SKM-1 (cell line): ENCODE measurements around the gene FAHD1.
A peak's percentile ranks its signal among the peaks of the same experiment; 100 is the strongest.
"Not testable (repeated sequence)": the region's sequence is repeated elsewhere in the genome, so short reads cannot be mapped to it uniquely, and the experiment has no call there.

Experiments used
- DNase-seq: peaks from one replicate; lab custom pipeline; 2025; ENCODE audit not compliant: unreplicated experiment; lab: John Stamatoyannopoulos, UW

Gene FAHD1

GRCh38 chr16:1834096-1834495 is 7.1 kb downstream of the FAHD1 start:
- DNase-seq = no peak

- no peak for DNase-seq
Observed at GRCh38 chr16:1839554-1839953, 12.5 kb downstream of the FAHD1 start.

- DNase-seq = no peak
Observed at GRCh38 chr16:1845985-1846384, 19.0 kb downstream of the FAHD1 start.

GRCh38 chr16:1846416-1846815 is 19.4 kb downstream of the FAHD1 start:
- no peak for DNase-seq

GRCh38 chr16:1850981-1851380 is 24.0 kb downstream of the FAHD1 start:
- DNase-seq = no peak

GRCh38 chr16:1851793-1852192 is 24.8 kb downstream of the FAHD1 start:
- DNase-seq = no peak

- DNase-seq = no peak
Observed at GRCh38 chr16:1857433-1858097, 30.6 kb downstream of the FAHD1 start.

GRCh38 chr16:1858189-1858865 is 31.3 kb downstream of the FAHD1 start:
- DNase-seq = no peak

GRCh38 chr16:1859650-1860049 is 32.6 kb downstream of the FAHD1 start:
- DNase-seq = no peak

GRCh38 chr16:1861730-1862129 is 34.7 kb downstream of the FAHD1 start:
- no peak for DNase-seq

GRCh38 chr16:1862394-1862793 is 35.4 kb downstream of the FAHD1 start:
- DNase-seq = no peak

GRCh38 chr16:1863681-1864460 is 36.9 kb downstream of the FAHD1 start:
- DNase-seq = peak; percentile 36

- no peak for DNase-seq
Observed at GRCh38 chr16:1865902-1866690, 39.1 kb downstream of the FAHD1 start.

GRCh38 chr16:1870365-1871082 is 43.5 kb downstream of the FAHD1 start:
- DNase-seq = no peak

- peak; percentile 51 for DNase-seq
Observed at GRCh38 chr16:1871974-1872635, 45.1 kb downstream of the FAHD1 start, which contains the start of gene MEIOB. Gene MEIOB (minus strand): TSS chr16:1872164. CDS start chr16:1868175, 3,989 bp downstream.

- DNase-seq = no peak
Observed at GRCh38 chr16:1874854-1875253, 47.8 kb downstream of the FAHD1 start.

- not testable (repeated sequence) for DNase-seq
Observed at GRCh38 chr16:1876066-1876465, 49.1 kb downstream of the FAHD1 start.

- DNase-seq = no peak
Observed at GRCh38 chr16:1876468-1876867, 49.5 kb downstream of the FAHD1 start.

- DNase-seq = no peak
Observed at GRCh38 chr16:1877089-1877488, 50.1 kb downstream of the FAHD1 start.

- DNase-seq = no peak
Observed at GRCh38 chr16:1877804-1878203, 50.8 kb downstream of the FAHD1 start.
